Measurements from ENCODE around the gene B4GALT6.

DNA sequence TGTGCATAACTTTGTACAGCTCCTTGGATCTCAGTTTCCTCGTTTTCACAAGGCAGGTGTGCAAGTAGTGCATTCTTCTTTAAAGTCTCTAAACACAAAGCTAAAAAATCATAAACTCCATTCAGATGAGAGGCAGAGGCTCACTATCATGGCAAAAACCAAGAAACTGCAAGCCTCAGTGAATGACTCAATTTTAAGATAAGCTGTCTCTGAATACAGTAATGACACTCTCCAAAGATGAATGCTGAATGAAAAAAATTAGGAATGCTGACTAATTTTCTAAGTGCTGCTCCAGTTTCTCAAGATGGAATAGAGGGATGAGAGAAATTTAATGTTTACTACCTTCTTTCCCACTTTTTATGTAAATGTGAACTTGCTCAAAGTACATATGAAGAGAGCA lies 17.2 kb downstream of the B4GALT6 start:
- TF ChIP-seq POLR2AphosphoS5 (IDR thresholded peaks at IDR 0.05; ENCODE audit: low read depth, low read length) (no peak), POLR2A (IDR thresholded peaks at IDR 0.05; ENCODE audit: low read depth, low read length) (no peak)

Data from GM12892 (cell line).